ENCODE data around the gene KDM2A.
"Not testable (repeated sequence)": the region's sequence is repeated elsewhere in the genome, so short reads cannot be mapped to it uniquely, and the experiment has no call there.

Gene KDM2A

DNA sequence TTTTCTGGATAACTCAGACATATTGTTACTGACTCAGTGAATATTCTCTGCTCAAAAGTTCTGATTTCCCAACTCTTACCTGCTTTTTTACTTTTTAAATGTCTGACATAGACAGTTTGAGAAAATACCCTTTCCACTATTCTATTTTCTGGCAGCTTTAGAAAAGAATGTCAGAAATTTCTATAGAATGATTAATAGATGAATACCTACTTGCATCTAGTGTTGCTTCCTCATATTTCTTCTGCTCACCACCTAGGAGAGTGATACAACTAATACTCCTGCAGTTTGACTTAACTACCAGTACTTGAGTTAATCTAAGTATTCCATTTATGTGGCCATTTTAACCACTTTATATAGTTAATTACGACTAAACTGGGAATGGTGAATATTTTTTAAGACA lies 55.2 kb downstream of the KDM2A start:
- DNase-seq, result no peak

GRCh38 chr11:67177399-67178281 lies 58.6 kb downstream of the KDM2A start:
- DNase-seq, result no peak

DNA sequence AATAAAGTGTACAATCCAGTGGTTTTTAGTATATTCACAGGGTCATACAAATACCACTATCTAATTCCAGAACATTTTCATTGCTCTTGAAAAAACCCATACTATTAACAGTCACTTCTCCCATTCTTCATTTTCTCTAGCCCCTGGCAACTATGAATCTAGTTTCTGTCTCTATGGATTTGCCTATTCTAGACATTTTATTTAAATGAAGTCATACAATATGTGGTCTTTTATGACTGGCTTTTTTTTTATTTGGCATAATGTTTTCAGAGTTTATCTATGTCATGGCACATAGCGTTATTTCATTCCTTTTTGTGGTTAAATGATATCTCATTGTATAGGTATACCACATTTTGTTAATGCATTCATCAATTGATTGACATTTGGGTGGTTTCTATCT lies 59.4 kb downstream of the KDM2A start:
- no peak for DNase-seq

DNA sequence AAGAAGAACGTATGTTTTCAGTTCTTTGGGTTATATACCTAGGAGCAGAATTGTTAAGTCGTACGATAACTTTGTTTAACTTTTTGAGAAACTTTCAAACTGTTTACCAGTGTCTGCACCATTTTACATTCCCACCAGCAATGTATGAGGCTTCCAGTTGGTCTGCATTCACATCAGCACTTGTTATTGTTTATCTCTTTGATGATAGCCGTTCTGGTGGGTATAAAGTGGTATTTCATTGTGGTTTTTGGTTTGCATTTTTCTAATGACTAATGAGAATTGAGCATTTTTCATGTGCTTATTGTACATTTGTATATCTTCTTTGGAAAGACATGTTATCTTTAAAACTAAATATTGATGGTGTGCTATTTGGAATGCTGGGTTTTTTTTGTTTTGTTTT lies 59.8 kb downstream of the KDM2A start:
- DNase-seq, result no peak

GRCh38 chr11:67179892-67180490 lies 60.9 kb downstream of the KDM2A start:
- DNase-seq, result no peak

DNA sequence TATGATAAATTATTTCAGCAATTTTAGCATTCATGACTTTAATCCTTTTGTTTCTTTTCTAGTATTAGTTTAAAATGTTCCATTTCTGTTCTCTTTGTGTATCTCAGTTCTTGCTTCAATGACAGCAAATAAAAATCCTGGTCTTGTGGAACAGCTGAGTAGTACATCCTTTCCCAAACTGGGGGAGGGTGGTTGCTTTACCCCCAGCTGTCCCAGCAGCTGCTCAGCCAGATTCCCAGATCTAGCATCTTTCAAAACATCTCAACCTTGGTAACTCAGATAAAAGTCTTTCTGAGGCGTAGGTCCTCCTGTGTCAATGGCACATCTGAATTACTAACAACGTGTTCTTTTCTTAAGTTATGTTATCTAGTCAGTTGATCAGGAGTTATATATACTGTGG lies 75.0 kb downstream of the KDM2A start:
- no peak for DNase-seq

GRCh38 chr11:67195971-67196456 lies 77.0 kb downstream of the KDM2A start:
- DNase-seq, result no peak

DNA sequence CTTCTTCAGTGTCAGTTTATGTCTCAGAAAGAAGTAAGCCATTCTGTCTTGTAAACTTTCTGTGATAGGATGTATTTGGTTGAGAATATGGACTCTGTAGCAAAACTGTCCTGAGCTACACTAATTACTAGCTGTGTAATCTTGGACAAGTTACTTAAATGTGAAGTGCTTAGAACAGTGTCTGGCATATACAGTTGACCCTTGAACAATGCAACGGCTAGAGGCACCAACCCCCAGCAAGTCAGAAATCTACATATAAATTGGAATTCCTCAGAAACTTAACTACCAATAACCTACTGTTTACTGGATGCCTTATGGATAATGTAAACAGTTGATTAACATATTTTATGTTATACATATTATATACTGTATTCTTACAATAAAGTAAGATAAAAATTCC lies 78.5 kb downstream of the KDM2A start:
- no peak for DNase-seq

DNA sequence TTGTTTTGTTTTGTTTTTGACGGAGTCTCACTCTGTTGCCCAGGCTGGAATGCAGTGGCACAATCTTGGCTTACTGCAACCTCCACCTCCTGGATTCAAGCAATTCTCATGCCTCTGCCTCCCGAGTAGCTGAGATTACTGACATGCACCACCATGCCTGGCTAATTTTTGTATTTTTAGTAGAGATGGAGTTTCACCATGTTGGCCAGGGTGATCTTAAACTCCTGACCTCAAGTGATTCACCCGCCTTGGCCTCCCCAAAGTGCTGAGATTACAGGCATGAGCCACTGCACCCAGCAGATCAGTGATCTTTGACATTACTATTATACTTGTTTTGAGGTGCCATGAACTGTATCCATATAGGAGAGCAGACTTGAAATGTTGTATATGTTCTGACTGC lies 79.7 kb downstream of the KDM2A start:
- DNase-seq, result not testable (repeated sequence)

DNA sequence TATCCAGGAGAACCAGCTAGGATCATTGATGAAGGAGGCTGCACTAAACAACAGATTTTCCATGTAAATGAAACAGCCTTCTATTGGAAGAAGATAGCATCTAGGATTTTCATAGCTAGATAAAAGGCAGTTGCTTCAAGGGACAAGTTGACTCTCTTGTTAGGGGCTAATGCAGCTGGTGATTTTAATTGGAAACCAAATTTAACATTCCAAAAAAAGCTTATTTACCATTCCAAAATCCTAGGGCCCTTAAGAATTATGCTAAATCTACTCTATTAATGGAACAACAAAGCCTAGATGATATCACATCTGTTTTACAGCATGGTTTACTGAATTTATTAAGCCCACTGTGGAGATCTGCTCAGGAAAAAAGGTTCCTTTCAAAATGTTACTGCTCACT lies 80.7 kb downstream of the KDM2A start:
- DNase-seq, result no peak

DNA sequence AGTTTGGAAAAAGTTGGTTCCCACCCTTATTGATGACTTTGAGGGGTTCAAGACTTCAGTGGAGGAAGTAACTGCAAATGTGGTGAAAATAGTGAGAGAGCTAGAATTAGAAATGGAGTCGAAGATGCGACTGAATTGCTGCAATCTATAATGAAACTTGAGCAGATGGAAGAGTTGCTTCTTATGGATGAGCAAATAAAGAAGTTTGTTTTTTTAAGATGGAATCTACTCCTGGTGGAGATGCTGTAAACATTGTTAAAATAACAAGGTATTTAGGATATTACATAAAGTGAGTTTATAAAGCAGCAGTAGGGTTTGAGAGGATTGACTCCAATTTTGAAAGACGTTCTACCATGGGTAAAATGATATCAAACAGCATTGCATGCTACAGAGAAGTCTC lies 83.0 kb downstream of the KDM2A start:
- no peak for DNase-seq

- no peak for DNase-seq
Observed at GRCh38 chr11:67204822-67205221, 85.8 kb downstream of the KDM2A start.

- DNase-seq, result not testable (repeated sequence)
Observed at GRCh38 chr11:67209222-67209621, 90.2 kb downstream of the KDM2A start.

DNA sequence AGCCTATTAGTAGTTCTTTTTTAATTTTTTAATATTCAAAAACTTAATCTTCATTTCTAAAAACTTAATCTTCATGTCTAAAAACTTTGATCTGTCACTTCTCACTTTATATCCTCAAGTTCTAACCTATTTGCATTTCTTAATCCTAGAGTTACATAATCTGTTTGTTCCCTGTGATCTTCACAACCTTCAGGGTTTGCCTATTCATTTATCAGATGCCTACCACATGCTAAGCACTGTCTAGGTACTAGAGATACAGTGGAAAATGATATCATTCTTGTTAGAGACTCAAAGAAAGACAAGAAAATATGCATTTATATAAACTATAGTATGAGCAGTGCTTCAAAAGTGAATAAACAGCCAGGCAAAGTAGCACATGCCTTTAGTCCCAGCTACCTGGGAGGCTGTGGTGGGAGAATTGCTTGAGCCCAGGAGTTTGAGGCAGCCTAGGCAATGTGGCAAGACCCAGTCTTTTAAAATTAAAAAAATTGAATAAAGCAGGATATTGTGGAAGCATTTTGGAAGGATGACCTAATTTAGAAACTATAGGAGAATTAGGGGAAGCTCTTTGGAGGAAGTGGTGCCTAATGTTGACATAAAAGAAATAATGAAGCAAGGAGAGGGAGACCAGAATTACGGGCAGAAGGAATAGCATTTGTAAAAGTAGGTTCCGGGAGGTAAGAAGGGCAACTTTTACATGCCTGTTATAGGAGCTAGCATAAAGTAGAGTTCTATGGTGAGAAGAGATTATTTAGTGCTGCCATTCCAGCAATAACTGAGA lies 92.8 kb downstream of the KDM2A start:
- no peak for DNase-seq

- DNase-seq, result no peak
Observed at GRCh38 chr11:67213178-67213621, 94.1 kb downstream of the KDM2A start.

- no peak for DNase-seq
Observed at GRCh38 chr11:67227726-67228125, 108.7 kb downstream of the KDM2A start.

- DNase-seq, result no peak
Observed at GRCh38 chr11:67230406-67230805, 111.3 kb downstream of the KDM2A start.

GRCh38 chr11:67230886-67231285 lies 111.8 kb downstream of the KDM2A start:
- DNase-seq, result no peak

DNA sequence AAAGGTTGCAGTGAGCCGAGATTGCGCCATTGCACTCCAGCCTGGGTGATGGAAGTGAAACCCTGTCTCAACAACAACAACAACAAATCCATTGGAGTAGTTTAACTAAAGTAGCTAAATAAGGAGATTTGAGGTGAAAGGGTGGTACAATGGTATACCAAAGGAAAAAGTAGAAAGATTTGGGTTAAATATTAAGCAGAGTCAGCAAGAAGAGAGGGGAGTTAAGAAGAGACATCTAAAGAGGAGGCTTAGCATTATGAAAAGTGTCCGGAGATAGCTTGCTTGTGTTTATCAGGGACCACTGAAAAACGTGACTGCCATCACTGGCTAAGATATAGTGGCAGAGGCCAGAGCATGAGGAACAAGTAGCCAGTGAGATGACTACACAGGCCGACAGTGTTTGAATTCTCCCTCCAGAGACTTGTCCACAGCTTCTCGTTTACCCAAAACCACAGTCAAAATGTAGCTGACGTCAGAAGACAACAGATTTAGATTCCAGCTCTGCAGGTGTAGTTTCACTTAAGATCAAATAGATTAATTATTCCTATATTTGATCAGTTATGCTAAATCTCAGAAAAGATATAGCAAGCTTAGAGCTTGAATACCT lies 114.6 kb downstream of the KDM2A start:
- DNase-seq, result no peak

DNA sequence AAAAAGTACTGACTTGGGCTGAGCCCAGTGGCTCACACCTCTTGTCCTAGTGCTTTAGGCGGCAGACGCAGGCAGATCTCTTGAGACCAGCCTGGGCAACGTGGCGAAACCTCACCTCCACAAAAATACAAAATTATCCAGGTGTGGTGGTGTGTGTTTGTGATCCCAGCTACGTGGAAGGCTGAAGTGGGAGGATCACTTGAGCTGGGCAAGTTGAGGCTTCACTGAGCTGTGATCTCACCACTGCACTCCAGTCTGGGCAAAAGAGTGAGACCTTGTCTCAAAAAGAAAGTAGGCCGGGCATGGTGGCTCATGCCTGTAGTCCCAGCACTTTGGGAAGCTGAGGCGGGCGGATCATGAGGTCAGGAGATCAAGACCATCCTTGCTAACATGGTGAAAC lies 115.5 kb downstream of the KDM2A start:
- not testable (repeated sequence) for DNase-seq

DNA sequence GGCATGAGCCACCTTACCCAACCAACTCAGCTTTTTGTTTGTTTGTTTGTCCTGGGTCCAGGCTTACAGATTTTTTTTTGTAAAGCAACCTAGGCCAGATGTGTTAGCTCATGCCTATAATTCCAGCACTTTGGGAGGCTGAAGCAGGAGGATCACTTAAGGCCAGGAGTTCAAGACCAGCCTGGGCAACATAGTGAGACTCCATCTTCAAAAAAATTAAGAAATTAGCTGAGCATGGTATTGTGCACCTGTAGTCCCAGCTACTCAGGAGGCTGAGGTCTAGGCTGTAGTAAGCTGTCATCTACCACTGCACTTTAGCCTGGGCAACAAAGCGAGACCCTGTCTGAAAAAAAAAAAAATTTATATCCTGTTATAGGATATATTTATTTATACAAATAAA lies 118.5 kb downstream of the KDM2A start:
- DNase-seq, result no peak

- DNase-seq, result no peak
Observed at GRCh38 chr11:67238894-67239782, 120.1 kb downstream of the KDM2A start.

All from stimulated activated CD8-positive, alpha-beta memory T cell treated with anti-CD3 and anti-CD28 coated beads, Interleukin-4, amount 100 ng/mL, for 48 hours (primary cell).